H1 (cell line): Measurements from ENCODE around the gene KLHL3. TPM values are rescaled to one million over a fixed set of nuclear protein-coding genes. Genes with fewer than 3 reads are reported as not detected.

Experiments
- GABPA ChIP-seq: IDR thresholded peaks from 2 replicates; pipeline ENCODE4 v1.6.1; 2011; ENCODE audit warnings: mild to moderate bottlenecking, low read length, moderate library complexity, borderline replicate concordance; ENCODE audit not compliant: insufficient read depth
- SP4 ChIP-seq: IDR thresholded peaks from 2 replicates; pipeline ENCODE4 v1.6.1; 2012; ENCODE audit warnings: low read length, inconsistent platforms
- SRF ChIP-seq: IDR thresholded peaks from 2 replicates; pipeline ENCODE4 v1.6.1; 2011; ENCODE audit warnings: mild to moderate bottlenecking, low read depth, low read length, moderate library complexity
- polyA plus RNA-seq, 7 experiments: library from polyadenylated mRNA; depleted of rRNA in 3 of 7; stranded (reverse) in 5 of 7; unstranded in 2 of 7; fragments of >200 nt in 5 of 7; fragments of 200-250 nt in 2 of 7; gene quantifications; 1 replicate in 5 of 7; 2 replicates in 1 of 7; 4 replicates in 1 of 7; pipeline versions ENCODE4 v1.2.1 to v1.2.3, GENCODE V29; 2011 to 2013; ENCODE audit warnings: missing spikeins in 2 of 7, mixed read lengths in 2 of 7
- total RNA-seq: library from RNA; stranded (reverse); fragmentation: NEBNext Ultra II Directional; extraction: Animal tissue kit (Norgen Biotek cat#: 25700); gene quantifications from 2 replicates; pipeline ENCODE4 v1.2.1, GENCODE V29; 2021
- TF ChIP-seq, protein P1 (sequence below): IDR thresholded peaks from 2 replicates; pipeline ENCODE4 v1.6.1; 2011; ENCODE audit warnings: low read length, improper control_type of control experiment
- TF ChIP-seq, protein P2 (sequence below): fragments of 300-600 bp; sonication (generic); IDR thresholded peaks from 2 replicates; pipeline ENCODE4 v1.7.1; 2012; ENCODE audit warnings: low read length, moderate library complexity, mild to moderate bottlenecking, inconsistent platforms; ENCODE audit not compliant: insufficient replicate concordance

KLHL3 gene
- total and polyA plus RNA-seq, 2 of the 8 experiments (the other 6 are each of a cell fraction or from before 2014, with no cell fraction given), result 7.4 to 13.7 TPM

DNA sequence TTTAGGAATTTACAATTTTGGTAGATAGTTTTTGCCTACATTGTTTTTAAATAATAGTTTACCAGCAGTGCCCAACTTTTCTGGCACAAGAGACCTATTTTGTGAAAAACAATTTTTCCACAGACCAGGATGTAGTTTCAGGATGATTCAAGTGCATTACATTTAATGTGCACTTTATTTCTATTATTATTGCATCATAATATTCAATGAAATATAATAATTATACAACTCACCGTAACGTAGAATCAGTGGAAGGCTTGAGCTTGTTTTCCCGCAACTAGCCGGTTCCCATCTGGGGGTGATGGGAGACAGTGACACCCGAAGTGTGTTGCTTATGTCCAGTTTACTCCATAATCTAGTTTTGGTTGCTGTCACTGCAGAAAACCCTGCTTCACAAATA, 21.7 kb upstream of the KLHL3 start (continued):
- TF ChIP-seq, protein P1, sequence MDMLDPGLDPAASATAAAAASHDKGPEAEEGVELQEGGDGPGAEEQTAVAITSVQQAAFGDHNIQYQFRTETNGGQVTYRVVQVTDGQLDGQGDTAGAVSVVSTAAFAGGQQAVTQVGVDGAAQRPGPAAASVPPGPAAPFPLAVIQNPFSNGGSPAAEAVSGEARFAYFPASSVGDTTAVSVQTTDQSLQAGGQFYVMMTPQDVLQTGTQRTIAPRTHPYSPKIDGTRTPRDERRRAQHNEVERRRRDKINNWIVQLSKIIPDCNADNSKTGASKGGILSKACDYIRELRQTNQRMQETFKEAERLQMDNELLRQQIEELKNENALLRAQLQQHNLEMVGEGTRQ, result no peak
- TF ChIP-seq, protein P2, sequence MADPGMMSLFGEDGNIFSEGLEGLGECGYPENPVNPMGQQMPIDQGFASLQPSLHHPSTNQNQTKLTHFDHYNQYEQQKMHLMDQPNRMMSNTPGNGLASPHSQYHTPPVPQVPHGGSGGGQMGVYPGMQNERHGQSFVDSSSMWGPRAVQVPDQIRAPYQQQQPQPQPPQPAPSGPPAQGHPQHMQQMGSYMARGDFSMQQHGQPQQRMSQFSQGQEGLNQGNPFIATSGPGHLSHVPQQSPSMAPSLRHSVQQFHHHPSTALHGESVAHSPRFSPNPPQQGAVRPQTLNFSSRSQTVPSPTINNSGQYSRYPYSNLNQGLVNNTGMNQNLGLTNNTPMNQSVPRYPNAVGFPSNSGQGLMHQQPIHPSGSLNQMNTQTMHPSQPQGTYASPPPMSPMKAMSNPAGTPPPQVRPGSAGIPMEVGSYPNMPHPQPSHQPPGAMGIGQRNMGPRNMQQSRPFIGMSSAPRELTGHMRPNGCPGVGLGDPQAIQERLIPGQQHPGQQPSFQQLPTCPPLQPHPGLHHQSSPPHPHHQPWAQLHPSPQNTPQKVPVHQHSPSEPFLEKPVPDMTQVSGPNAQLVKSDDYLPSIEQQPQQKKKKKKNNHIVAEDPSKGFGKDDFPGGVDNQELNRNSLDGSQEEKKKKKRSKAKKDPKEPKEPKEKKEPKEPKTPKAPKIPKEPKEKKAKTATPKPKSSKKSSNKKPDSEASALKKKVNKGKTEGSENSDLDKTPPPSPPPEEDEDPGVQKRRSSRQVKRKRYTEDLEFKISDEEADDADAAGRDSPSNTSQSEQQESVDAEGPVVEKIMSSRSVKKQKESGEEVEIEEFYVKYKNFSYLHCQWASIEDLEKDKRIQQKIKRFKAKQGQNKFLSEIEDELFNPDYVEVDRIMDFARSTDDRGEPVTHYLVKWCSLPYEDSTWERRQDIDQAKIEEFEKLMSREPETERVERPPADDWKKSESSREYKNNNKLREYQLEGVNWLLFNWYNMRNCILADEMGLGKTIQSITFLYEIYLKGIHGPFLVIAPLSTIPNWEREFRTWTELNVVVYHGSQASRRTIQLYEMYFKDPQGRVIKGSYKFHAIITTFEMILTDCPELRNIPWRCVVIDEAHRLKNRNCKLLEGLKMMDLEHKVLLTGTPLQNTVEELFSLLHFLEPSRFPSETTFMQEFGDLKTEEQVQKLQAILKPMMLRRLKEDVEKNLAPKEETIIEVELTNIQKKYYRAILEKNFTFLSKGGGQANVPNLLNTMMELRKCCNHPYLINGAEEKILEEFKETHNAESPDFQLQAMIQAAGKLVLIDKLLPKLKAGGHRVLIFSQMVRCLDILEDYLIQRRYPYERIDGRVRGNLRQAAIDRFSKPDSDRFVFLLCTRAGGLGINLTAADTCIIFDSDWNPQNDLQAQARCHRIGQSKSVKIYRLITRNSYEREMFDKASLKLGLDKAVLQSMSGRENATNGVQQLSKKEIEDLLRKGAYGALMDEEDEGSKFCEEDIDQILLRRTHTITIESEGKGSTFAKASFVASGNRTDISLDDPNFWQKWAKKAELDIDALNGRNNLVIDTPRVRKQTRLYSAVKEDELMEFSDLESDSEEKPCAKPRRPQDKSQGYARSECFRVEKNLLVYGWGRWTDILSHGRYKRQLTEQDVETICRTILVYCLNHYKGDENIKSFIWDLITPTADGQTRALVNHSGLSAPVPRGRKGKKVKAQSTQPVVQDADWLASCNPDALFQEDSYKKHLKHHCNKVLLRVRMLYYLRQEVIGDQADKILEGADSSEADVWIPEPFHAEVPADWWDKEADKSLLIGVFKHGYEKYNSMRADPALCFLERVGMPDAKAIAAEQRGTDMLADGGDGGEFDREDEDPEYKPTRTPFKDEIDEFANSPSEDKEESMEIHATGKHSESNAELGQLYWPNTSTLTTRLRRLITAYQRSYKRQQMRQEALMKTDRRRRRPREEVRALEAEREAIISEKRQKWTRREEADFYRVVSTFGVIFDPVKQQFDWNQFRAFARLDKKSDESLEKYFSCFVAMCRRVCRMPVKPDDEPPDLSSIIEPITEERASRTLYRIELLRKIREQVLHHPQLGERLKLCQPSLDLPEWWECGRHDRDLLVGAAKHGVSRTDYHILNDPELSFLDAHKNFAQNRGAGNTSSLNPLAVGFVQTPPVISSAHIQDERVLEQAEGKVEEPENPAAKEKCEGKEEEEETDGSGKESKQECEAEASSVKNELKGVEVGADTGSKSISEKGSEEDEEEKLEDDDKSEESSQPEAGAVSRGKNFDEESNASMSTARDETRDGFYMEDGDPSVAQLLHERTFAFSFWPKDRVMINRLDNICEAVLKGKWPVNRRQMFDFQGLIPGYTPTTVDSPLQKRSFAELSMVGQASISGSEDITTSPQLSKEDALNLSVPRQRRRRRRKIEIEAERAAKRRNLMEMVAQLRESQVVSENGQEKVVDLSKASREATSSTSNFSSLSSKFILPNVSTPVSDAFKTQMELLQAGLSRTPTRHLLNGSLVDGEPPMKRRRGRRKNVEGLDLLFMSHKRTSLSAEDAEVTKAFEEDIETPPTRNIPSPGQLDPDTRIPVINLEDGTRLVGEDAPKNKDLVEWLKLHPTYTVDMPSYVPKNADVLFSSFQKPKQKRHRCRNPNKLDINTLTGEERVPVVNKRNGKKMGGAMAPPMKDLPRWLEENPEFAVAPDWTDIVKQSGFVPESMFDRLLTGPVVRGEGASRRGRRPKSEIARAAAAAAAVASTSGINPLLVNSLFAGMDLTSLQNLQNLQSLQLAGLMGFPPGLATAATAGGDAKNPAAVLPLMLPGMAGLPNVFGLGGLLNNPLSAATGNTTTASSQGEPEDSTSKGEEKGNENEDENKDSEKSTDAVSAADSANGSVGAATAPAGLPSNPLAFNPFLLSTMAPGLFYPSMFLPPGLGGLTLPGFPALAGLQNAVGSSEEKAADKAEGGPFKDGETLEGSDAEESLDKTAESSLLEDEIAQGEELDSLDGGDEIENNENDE, result no peak
- TF ChIP-seq GABPA, result no peak
- no peak for TF ChIP-seq SRF
- TF ChIP-seq SP4, result no peak
